Smooth muscle cell (in vitro differentiated cells): Measurements from ENCODE around the gene STX7. TPM values are rescaled to one million over a fixed set of nuclear protein-coding genes. Genes with fewer than 3 reads are reported as not detected.

Source experiments
- DNase-seq: peaks from one replicate; lab custom pipeline; 2025; ENCODE audit not compliant: unreplicated experiment; lab: John Stamatoyannopoulos, UW
- H2AFZ ChIP-seq: fragments of 200-600 bp; sonication (generic); 2 replicates; pipeline ENCODE4 v1.6.0; 2016; ENCODE audit warnings: antibody characterized with exemption, low read depth, mild to moderate bottlenecking
- H3F3A ChIP-seq: fragments of 200-600 bp; sonication (generic); 2 replicates; pipeline ENCODE4 v1.6.0; 2017; ENCODE audit warnings: antibody characterized with exemption, low read depth
- H3K27ac ChIP-seq: fragments of 200-600 bp; sonication (generic); 2 replicates; pipeline ENCODE4 v1.5.1; 2016; ENCODE audit warnings: low read depth, mild to moderate bottlenecking
- H3K27me3 ChIP-seq: fragments of 200-600 bp; sonication (generic); 2 replicates; pipeline ENCODE4 v1.6.1; 2016; ENCODE audit warnings: low read depth, mild to moderate bottlenecking
- H3K36me3 ChIP-seq: fragments of 200-600 bp; sonication (generic); 2 replicates; pipeline ENCODE4 v1.5.1; 2016; ENCODE audit warnings: low read depth
- H3K4me1 ChIP-seq: fragments of 200-600 bp; sonication (generic); 2 replicates; pipeline ENCODE4 v1.5.1; 2016; ENCODE audit warnings: low read depth
- H3K4me2 ChIP-seq: fragments of 200-600 bp; sonication (generic); 2 replicates; pipeline ENCODE4 v1.6.0; 2016; ENCODE audit warnings: mild to moderate bottlenecking
- H3K4me3 ChIP-seq: fragments of 200-600 bp; sonication (generic); 2 replicates; pipeline ENCODE4 v1.5.1; 2016; ENCODE audit warnings: mild to moderate bottlenecking
- H3K79me2 ChIP-seq: fragments of 200-600 bp; sonication (generic); 2 replicates; pipeline ENCODE4 v1.6.0; 2016; ENCODE audit warnings: low read depth, mild to moderate bottlenecking
- H3K9ac ChIP-seq: fragments of 200-600 bp; sonication (generic); 2 replicates; pipeline ENCODE4 v1.6.0; 2016; ENCODE audit warnings: low read depth
- H3K9me3 ChIP-seq: fragments of 200-600 bp; sonication (generic); replicated peaks from 2 replicates; pipeline ENCODE4 v1.5.1; 2016; ENCODE audit warnings: low read depth
- H4K20me1 ChIP-seq: fragments of 200-600 bp; sonication (generic); 2 replicates; pipeline ENCODE4 v1.6.0; 2016; ENCODE audit warnings: low read depth
- WGBS: methylation state at CpG from one replicate; pipeline ENCODE4 v1.1.7; 2016; ENCODE audit warnings: low lambda C conversion rate; 5-methylcytosine and 5-hydroxymethylcytosine counted together
- polyA plus RNA-seq: library from polyadenylated mRNA; unstranded; fragments of >200 nt; fragmentation: Nextera tagmentation; extraction: Ambion mirVana; gene quantifications from 2 replicates; pipeline ENCODE4 v1.2.1, GENCODE V29; 2016
- total RNA-seq: library from RNA; depleted of rRNA; stranded (reverse); fragments of >200 nt; gene quantifications from 2 replicates; pipeline ENCODE4 v1.2.3, GENCODE V29; 2014
- TF ChIP-seq, protein P1 (sequence below): fragments of 200-600 bp; sonication (generic); IDR thresholded peaks from 2 replicates; pipeline ENCODE4 v1.5.1; 2017; ENCODE audit warnings: borderline replicate concordance, mild to moderate bottlenecking, antibody characterized with exemption; ENCODE audit not compliant: insufficient read depth, poor library complexity, severe bottlenecking

STX7 gene
- total and polyA plus RNA-seq, 2 experiments from 2014 or later = 26.0 to 27.4 TPM

- Histone ChIP-seq H3K36me3 (no peaks in the 10 kb centered on the region), H4K20me1 (no peaks in the 10 kb centered on the region), H3K27ac (peak overlapping the region; percentile 64), H3K4me3 (no peak overlapping the region), H3K79me2 (no peaks in the 10 kb centered on the region), H2AFZ (no peak overlapping the region), H3K4me1 (peaks cover 8% of the 10 kb centered on the region), H3K9ac (no peak overlapping the region), H3K4me2 (peak overlapping the region; percentile 34), H3K9me3 (peaks cover 2% of the 10 kb centered on the region), H3K27me3 (no peaks in the 10 kb centered on the region), H3F3A (no peaks in the 10 kb centered on the region)
- 91% methylated on average over 4 of the region's 4 CpGs for WGBS
- TF ChIP-seq, protein P1, sequence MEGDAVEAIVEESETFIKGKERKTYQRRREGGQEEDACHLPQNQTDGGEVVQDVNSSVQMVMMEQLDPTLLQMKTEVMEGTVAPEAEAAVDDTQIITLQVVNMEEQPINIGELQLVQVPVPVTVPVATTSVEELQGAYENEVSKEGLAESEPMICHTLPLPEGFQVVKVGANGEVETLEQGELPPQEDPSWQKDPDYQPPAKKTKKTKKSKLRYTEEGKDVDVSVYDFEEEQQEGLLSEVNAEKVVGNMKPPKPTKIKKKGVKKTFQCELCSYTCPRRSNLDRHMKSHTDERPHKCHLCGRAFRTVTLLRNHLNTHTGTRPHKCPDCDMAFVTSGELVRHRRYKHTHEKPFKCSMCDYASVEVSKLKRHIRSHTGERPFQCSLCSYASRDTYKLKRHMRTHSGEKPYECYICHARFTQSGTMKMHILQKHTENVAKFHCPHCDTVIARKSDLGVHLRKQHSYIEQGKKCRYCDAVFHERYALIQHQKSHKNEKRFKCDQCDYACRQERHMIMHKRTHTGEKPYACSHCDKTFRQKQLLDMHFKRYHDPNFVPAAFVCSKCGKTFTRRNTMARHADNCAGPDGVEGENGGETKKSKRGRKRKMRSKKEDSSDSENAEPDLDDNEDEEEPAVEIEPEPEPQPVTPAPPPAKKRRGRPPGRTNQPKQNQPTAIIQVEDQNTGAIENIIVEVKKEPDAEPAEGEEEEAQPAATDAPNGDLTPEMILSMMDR = no peak
- no peak for DNase-seq
These were observed 66.6 kb downstream of the STX7 start for GRCh38 chr6:132446141-132446854.

- TF ChIP-seq, protein P1 = no peak
- no peaks in the 10 kb centered on the region for H3K36me3 ChIP-seq
- WGBS = 57% methylated on average over 3 of the region's 3 CpGs
- H3K4me3 ChIP-seq = no peak overlapping the region
- peak overlapping the region; percentile 64 for H3K27ac ChIP-seq
- H3F3A ChIP-seq = no peaks in the 10 kb centered on the region
- DNase-seq = no peak
- H3K79me2 ChIP-seq = no peaks in the 10 kb centered on the region
- no peaks in the 10 kb centered on the region for H3K27me3 ChIP-seq
- H3K4me2 ChIP-seq = peak overlapping the region; percentile 51
- peak overlapping the region; percentile 0 for H3K9ac ChIP-seq
- H3K9me3 ChIP-seq = peaks cover 2% of the 10 kb centered on the region
- peaks cover 8% of the 10 kb centered on the region for H3K4me1 ChIP-seq
- no peak overlapping the region for H2AFZ ChIP-seq
- H4K20me1 ChIP-seq = no peaks in the 10 kb centered on the region
These were observed 67.5 kb downstream of the STX7 start for GRCh38 chr6:132445201-132445951.

DNA sequence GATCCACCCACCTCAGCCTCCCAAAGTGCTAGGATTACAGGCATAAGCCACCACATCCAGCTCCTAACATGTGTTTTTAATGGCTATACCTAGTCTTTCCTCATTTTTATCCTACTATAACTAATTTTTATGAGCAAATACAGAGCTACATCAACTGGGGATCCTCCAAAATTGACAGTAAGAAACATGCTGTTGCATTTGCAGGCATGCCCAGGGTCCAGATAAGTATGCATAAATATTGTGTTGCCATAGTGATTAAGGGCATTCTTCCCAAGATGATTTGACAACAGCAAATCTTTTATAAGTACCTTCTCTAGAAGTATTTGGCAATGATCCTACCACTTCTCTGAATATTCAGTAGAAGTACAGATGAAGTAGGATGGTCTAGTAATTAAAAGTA lies 69.7 kb downstream of the STX7 start:
- no peak overlapping the region for H2AFZ ChIP-seq
- no peaks in the 10 kb centered on the region for H3F3A ChIP-seq
- no peak overlapping the region for H3K9ac ChIP-seq
- H3K9me3 ChIP-seq = peaks cover 2% of the 10 kb centered on the region
- TF ChIP-seq, protein P1 = no peak
- no peaks in the 10 kb centered on the region for H3K36me3 ChIP-seq
- H3K27me3 ChIP-seq = no peaks in the 10 kb centered on the region
- H3K27ac ChIP-seq = peak overlapping the region; percentile 13
- H3K79me2 ChIP-seq = no peaks in the 10 kb centered on the region
- H3K4me2 ChIP-seq = no peak overlapping the region
- H3K4me3 ChIP-seq = no peak overlapping the region
- H3K4me1 ChIP-seq = peaks cover 8% of the 10 kb centered on the region
- H4K20me1 ChIP-seq = no peaks in the 10 kb centered on the region
- no peak for DNase-seq
